Measurements from ENCODE around the gene EVA1A.

The EVA1A gene

DNA sequence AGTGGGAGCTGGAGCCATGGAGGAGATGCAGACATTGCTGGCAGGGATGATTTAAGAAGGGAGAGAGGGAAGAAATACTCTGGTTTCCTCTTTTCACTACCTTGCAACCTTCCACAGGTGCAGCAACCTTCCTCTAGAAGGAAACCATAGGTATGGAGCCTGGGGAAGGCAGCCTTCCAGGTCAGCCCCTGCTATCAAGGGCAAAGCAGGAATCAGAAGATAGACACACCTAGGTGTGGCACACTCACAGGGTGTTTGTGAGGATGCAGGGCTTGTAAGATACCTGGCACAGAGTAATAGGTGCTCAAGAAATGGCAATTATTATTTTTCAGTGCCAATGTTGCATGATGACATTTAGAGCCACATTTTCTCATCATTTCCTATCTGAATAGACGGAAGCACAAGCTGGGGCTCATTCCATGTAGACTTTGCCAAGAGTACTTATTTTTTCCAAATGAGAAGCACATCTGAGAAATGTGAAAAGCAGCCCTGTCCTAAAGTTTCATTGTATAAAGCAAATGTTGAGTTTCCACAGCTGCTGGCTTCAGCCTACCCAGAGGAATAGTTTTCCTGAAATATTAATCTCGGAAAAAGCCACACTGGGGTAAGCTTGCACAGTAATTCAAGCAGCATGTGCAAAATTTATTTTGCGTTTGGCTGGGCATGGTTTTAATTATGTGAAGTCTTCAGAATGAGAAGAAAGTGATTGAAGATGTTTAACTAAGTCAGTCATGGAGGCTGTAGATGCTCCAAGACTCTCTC is 20.6 kb downstream of the EVA1A start:
- H3K9ac ChIP-seq (ENCODE audit: low read length), result no peak overlapping the region
- no peak overlapping the region for H3K4me3 ChIP-seq (ENCODE audit: low read depth, low read length)
- H3K9me3 ChIP-seq (ENCODE audit: control insufficient read depth, insufficient read depth, low read depth, low read length), result no peaks in the 10 kb centered on the region
- H3K36me3 ChIP-seq (ENCODE audit: control insufficient read depth, insufficient read depth, low read length), result no peaks in the 10 kb centered on the region
- H3K27ac ChIP-seq (ENCODE audit: low read depth, low read length), result no peak overlapping the region
- no peaks in the 10 kb centered on the region for H3K27me3 ChIP-seq (ENCODE audit: control insufficient read depth, insufficient read depth, low read length)
- no peaks in the 10 kb centered on the region for H3K4me1 ChIP-seq (ENCODE audit: control insufficient read depth, insufficient read depth, low read length)

DNA sequence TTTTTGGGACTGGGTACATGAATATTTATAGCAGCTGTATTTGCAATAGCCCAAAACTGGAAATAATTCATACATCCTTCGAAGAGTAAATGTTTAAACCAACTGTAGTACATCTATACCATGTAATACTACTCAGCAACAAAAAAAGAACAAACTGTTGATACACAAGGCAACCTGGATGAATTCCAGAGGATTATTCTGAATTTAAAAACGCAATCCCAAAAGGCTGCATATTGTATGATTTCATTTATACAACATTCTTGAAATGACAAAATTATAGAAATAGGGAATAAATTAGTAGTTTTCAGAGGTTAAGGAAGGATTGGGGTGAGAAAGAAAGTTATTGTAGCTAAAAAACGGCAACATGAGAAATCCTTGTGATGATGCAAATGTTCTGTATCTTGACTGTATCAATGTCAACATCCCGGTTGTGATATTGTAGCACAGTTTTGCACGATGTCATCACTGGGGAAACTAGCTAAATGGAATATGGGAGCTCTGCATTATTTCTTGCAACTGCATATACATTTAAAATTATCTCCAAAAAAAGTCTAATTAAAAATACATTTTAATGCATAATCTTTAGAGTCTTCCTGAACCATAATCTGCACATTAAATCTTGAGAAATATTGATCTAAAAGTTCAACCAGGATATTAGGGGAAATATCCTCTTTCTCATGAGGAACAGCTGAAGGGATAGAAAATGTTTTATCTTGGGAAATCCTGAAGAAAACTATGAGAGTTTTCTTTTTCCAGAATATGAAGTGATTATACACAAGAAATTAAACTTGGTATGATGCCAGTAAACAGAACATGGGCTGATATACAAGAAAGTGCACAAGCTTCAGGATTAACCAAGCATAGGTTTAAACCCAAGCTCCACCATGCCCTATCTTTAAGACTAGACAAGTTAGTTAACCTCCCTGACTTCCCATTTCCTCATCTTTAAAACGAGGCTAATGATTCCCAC is 21.9 kb downstream of the EVA1A start:
- Histone ChIP-seq H3K27ac (ENCODE audit: low read depth, low read length) (no peak overlapping the region), H3K4me1 (ENCODE audit: control insufficient read depth, insufficient read depth, low read length) (no peaks in the 10 kb centered on the region), H3K36me3 (ENCODE audit: control insufficient read depth, insufficient read depth, low read length) (no peaks in the 10 kb centered on the region), H3K9me3 (ENCODE audit: control insufficient read depth, insufficient read depth, low read depth, low read length) (no peaks in the 10 kb centered on the region), H3K27me3 (ENCODE audit: control insufficient read depth, insufficient read depth, low read length) (no peaks in the 10 kb centered on the region), H3K4me3 (ENCODE audit: low read depth, low read length) (no peak overlapping the region), H3K9ac (ENCODE audit: low read length) (no peak overlapping the region)

DNA sequence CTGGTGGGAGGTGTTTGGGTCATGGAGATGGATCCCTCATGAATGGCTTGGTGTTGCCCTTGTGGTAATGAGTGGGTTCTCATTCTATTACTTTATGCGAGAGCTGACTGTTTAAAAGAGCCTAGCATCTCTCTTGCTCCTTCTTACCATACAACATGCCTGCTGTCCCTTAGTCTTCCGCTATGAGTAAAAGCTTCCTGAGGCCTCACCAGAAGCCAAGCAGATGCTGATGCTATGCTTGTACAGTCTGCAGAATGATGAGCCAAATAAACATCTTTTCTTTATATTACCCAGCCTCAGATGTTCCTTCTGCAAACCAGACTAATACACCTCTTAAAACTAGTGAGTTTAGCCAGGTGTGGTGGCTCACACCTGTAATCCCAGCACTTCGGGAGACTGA is 23.1 kb downstream of the EVA1A start:
- H3K36me3 ChIP-seq (ENCODE audit: control insufficient read depth, insufficient read depth, low read length), result no peaks in the 10 kb centered on the region
- H3K27ac ChIP-seq (ENCODE audit: low read depth, low read length), result no peak overlapping the region
- no peak overlapping the region for H3K4me3 ChIP-seq (ENCODE audit: low read depth, low read length)
- H3K9ac ChIP-seq (ENCODE audit: low read length), result no peak overlapping the region
- no peaks in the 10 kb centered on the region for H3K27me3 ChIP-seq (ENCODE audit: control insufficient read depth, insufficient read depth, low read length)
- H3K4me1 ChIP-seq (ENCODE audit: control insufficient read depth, insufficient read depth, low read length), result no peaks in the 10 kb centered on the region
- H3K9me3 ChIP-seq (ENCODE audit: control insufficient read depth, insufficient read depth, low read depth, low read length), result no peaks in the 10 kb centered on the region

DNA sequence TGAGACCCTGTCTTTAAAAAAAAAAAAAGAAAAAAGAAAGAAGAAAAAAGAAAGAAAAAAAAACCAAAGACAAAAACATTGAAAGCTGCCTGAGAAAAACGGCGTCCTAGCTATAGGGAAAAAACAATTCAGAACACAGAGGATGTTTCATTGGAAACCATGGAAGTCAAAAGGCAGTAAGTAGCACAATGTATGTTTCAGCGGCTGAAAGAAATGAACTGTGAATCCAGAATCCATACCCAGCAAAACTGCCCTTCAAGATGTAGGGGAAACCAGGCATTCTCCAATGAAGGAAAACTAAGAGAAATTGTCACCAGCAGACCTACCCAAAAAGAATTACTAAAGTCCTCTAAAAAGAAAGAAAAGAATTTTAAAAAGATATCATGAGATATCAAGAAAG is 27.6 kb downstream of the EVA1A start:
- Histone ChIP-seq H3K27me3 (ENCODE audit: control insufficient read depth, insufficient read depth, low read length) (no peaks in the 10 kb centered on the region), H3K9ac (ENCODE audit: low read length) (no peak overlapping the region), H3K9me3 (ENCODE audit: control insufficient read depth, insufficient read depth, low read depth, low read length) (no peaks in the 10 kb centered on the region), H3K27ac (ENCODE audit: low read depth, low read length) (no peak overlapping the region), H3K36me3 (ENCODE audit: control insufficient read depth, insufficient read depth, low read length) (no peaks in the 10 kb centered on the region), H3K4me3 (ENCODE audit: low read depth, low read length) (no peak overlapping the region), H3K4me1 (ENCODE audit: control insufficient read depth, insufficient read depth, low read length) (peaks cover 12% of the 10 kb centered on the region)

DNA sequence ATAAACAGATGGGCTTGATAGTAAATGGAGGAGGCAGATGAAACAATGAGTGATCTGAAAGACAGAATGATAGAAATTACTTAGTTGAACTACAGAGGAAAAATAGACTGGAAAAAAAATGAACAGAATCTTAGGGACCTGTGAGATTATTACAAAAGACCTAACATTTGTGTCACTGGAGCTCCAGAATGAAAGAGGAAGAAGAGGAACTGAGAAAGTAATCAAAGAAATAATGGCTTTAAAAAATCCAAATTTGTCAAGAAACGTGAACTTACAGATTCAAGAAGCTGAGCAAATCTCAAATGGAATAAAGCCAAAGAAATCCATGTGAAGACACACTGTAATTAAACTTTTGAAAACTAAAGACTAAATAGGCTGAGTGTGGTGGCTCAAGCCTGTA is 28.3 kb downstream of the EVA1A start:
- Histone ChIP-seq H3K9me3 (ENCODE audit: control insufficient read depth, insufficient read depth, low read depth, low read length) (no peaks in the 10 kb centered on the region), H3K27ac (ENCODE audit: low read depth, low read length) (no peak overlapping the region), H3K27me3 (ENCODE audit: control insufficient read depth, insufficient read depth, low read length) (no peaks in the 10 kb centered on the region), H3K36me3 (ENCODE audit: control insufficient read depth, insufficient read depth, low read length) (no peaks in the 10 kb centered on the region), H3K4me1 (ENCODE audit: control insufficient read depth, insufficient read depth, low read length) (peaks cover 18% of the 10 kb centered on the region), H3K9ac (ENCODE audit: low read length) (no peak overlapping the region), H3K4me3 (ENCODE audit: low read depth, low read length) (no peak overlapping the region)

DNA sequence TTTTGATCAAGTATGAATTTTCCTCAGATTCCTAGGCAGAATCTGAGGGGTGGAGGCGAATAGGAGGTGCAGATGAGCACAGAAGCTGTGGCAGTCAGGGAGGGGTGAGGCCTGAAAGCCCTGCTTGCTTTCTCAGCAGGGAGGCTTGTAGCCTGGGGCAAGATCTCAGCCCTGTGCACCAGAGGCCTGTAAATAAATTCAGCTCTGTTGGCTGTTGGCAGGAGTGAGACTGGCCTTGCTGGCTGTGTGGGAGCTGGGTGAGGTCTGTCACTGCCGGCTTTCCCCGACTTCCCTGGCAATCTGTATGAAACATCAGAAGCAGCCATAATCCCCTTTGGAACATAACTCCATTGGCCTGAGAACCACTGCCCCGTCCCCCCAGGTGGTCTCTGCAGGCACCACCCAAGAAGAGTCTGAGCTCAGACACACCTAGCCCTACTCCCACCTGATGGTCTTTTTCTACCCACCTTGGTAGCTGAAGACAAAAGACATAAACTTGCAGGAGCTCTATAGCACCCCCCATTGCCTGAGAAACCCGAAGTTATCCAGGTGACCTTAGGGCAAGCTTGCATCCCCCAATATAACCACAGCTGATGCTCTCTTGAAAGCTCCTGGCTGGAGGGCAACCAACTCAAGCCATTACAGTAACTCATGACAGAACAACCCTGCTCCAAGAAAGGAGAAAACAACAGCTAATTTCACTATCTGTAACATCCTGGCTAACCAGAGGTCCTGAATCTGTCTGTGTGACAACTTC is 32.3 kb downstream of the EVA1A start:
- Histone ChIP-seq H3K27ac (ENCODE audit: low read depth, low read length) (no peak overlapping the region), H3K36me3 (ENCODE audit: control insufficient read depth, insufficient read depth, low read length) (no peaks in the 10 kb centered on the region), H3K4me3 (ENCODE audit: low read depth, low read length) (no peak overlapping the region; the same call in 1 of the 2 replicates), H3K9me3 (ENCODE audit: control insufficient read depth, insufficient read depth, low read depth, low read length) (no peaks in the 10 kb centered on the region), H3K9ac (ENCODE audit: low read length) (no peak overlapping the region), H3K27me3 (ENCODE audit: control insufficient read depth, insufficient read depth, low read length) (no peaks in the 10 kb centered on the region), H3K4me1 (ENCODE audit: control insufficient read depth, insufficient read depth, low read length) (peaks cover 23% of the 10 kb centered on the region)

DNA sequence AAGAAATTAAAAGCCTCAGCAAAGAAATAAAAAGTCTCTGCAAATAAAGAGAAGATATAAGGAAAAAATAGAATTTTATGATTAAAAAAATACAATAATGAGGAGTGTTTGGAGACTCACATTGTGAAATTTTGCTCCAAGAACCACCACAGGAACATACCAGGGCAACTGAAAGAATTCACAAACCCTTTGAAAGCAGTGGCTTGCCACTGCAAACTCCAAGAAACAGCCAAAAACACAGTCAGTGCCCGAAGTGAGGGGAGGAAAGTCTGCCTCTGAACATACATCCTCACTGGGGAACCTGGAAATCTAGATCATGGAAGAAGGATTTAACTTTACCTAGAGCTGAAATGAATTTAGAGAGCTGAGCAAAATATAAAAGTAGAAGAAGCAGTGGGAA is 33.1 kb downstream of the EVA1A start:
- Histone ChIP-seq H3K4me1 (ENCODE audit: control insufficient read depth, insufficient read depth, low read length) (peaks cover 23% of the 10 kb centered on the region), H3K9me3 (ENCODE audit: control insufficient read depth, insufficient read depth, low read depth, low read length) (no peaks in the 10 kb centered on the region), H3K4me3 (ENCODE audit: low read depth, low read length) (no peak overlapping the region; the same call in 1 of the 2 replicates), H3K9ac (ENCODE audit: low read length) (no peak overlapping the region), H3K36me3 (ENCODE audit: control insufficient read depth, insufficient read depth, low read length) (no peaks in the 10 kb centered on the region), H3K27me3 (ENCODE audit: control insufficient read depth, insufficient read depth, low read length) (no peaks in the 10 kb centered on the region), H3K27ac (ENCODE audit: low read depth, low read length) (no peak overlapping the region)

DNA sequence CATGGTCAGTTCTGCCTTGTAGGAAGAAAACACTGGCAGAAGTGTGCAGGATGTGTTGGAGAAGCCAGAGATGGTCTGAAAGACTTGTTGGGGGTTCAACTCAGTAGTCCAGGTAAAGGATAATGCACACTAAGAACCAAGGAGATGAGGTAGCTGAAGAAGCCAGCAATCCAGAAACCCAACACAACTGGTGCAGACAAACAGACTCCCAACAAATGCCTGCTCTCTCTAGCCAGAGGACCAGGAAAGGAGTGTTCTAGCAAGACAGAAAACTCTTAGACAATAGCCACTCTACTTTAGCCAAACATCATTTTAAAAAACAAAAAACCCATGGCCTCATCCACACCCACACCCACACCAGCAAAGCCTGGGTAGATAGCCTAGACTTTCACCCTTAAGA is 33.9 kb downstream of the EVA1A start:
- H3K36me3 ChIP-seq (ENCODE audit: control insufficient read depth, insufficient read depth, low read length), result no peaks in the 10 kb centered on the region
- H3K9ac ChIP-seq (ENCODE audit: low read length), result no peak overlapping the region
- no peaks in the 10 kb centered on the region for H3K27me3 ChIP-seq (ENCODE audit: control insufficient read depth, insufficient read depth, low read length)
- H3K4me1 ChIP-seq (ENCODE audit: control insufficient read depth, insufficient read depth, low read length), result peaks cover 23% of the 10 kb centered on the region
- no peaks in the 10 kb centered on the region for H3K9me3 ChIP-seq (ENCODE audit: control insufficient read depth, insufficient read depth, low read depth, low read length)
- no peak overlapping the region for H3K27ac ChIP-seq (ENCODE audit: low read depth, low read length)
- no peak overlapping the region for H3K4me3 ChIP-seq (ENCODE audit: low read depth, low read length)

DNA sequence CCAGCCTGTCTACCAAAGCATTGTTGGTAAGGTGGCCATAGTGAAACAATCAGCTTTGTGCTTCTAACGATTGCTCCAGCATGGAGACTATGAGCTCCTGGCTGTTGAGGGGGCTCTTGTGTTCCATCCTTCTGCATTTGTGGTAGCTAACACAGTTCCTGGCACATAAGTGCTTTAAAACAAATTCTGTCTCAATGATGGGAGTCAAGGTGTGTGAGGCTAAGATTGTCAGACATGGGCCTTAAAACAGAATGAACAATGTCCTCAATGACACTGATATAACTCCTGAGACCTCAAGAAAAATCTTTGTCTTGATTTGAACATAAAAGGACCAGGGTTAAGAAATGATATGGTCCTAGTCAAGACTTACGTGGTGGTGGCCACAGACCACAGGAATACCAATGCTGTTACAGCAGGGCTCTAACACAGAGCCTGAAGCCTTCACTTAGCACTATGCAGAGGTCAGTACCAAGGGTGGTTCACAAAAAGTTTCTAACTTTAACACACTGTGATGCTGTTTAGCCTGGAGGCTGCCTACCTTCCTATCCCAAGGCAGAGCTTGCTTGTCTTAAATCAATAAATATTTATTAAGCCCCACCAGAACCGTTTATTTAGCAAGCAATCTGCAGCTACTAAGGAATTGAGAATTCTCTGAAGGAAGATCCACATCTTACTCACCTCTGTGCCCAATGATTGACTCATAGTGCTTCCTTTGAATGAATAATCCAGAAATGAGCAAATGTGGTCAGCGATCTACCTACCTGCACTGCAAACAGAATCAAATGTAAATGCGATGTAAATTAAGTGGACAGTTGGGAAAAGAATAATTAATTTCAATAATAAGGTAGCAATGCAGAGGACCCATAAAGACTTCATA is 35.1 kb downstream of the EVA1A start:
- no peak overlapping the region for H3K9ac ChIP-seq (ENCODE audit: low read length)
- no peaks in the 10 kb centered on the region for H3K9me3 ChIP-seq (ENCODE audit: control insufficient read depth, insufficient read depth, low read depth, low read length)
- peaks cover 23% of the 10 kb centered on the region for H3K4me1 ChIP-seq (ENCODE audit: control insufficient read depth, insufficient read depth, low read length)
- H3K4me3 ChIP-seq (ENCODE audit: low read depth, low read length), result no peak overlapping the region
- H3K27me3 ChIP-seq (ENCODE audit: control insufficient read depth, insufficient read depth, low read length), result no peaks in the 10 kb centered on the region
- no peak overlapping the region for H3K27ac ChIP-seq (ENCODE audit: low read depth, low read length)
- H3K36me3 ChIP-seq (ENCODE audit: control insufficient read depth, insufficient read depth, low read length), result no peaks in the 10 kb centered on the region

DNA sequence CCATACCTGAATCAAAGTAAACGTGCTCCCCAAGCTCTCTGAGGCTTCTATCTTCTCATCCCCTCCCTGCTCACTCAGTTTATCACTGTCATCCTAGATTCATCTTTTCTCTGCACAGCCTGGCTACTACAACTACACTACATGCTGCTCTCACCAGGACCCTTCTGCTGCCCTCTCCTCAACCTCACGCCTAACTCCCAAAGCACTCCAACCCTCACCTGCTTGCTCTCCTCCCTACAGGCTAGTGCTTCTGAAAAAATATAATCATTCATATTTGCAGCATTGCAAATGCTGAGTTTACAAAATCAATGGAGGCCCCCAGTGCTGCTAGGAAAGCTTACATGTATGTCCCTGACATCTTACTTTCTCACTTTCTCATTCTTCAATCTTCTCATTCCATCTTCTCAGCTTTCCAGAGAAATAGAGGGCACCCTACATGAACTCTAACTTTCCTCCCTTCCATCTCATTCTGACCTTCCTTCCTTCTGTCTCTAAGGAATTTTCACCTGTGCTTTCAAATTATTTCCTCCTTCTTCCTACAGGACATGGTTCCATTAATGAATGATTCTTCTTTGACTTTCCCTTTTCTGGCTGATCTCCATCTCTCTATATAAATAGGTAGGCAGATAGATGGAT is 36.3 kb downstream of the EVA1A start:
- peaks cover 23% of the 10 kb centered on the region for H3K4me1 ChIP-seq (ENCODE audit: control insufficient read depth, insufficient read depth, low read length)
- no peaks in the 10 kb centered on the region for H3K27me3 ChIP-seq (ENCODE audit: control insufficient read depth, insufficient read depth, low read length)
- H3K36me3 ChIP-seq (ENCODE audit: control insufficient read depth, insufficient read depth, low read length), result no peaks in the 10 kb centered on the region
- H3K9me3 ChIP-seq (ENCODE audit: control insufficient read depth, insufficient read depth, low read depth, low read length), result no peaks in the 10 kb centered on the region
- H3K4me3 ChIP-seq (ENCODE audit: low read depth, low read length), result no peak overlapping the region
- no peak overlapping the region for H3K9ac ChIP-seq (ENCODE audit: low read length)
- no peak overlapping the region for H3K27ac ChIP-seq (ENCODE audit: low read depth, low read length)

Measured in HUES6 (cell line).